D721Med (cell line): ENCODE results near the gene ANKRD31.

Experiments
- DNase-seq: peaks from one replicate; pipeline ENCODE4 v3.0.0; 2011; ENCODE audit warnings: low spot score; ENCODE audit not compliant: insufficient read length
- FAIRE-seq: peaks from 2 replicates; lab custom pipeline; 2011; peaks lifted over from hg19 to GRCh38; lab: Jason Lieb, UNC
- CTCF ChIP-seq: IDR thresholded peaks from 2 replicates; pipeline ENCODE4 v1.5.1; 2012; ENCODE audit warnings: mild to moderate bottlenecking, control low read depth; ENCODE audit not compliant: insufficient read depth; ENCODE audit errors: missing control alignments

Gene ANKRD31

GRCh38 chr5:75021219-75021618 lies 215.5 kb downstream of the ANKRD31 start:
- TF ChIP-seq CTCF: no peak
- FAIRE-seq (no peak), DNase-seq (no peak)

GRCh38 chr5:75020016-75020656 lies 216.5 kb downstream of the ANKRD31 start:
- no peak for TF ChIP-seq CTCF
- DNase-seq (no peak), FAIRE-seq (no peak)

GRCh38 chr5:75018805-75019587 lies 217.7 kb downstream of the ANKRD31 start:
- no peak for TF ChIP-seq CTCF

More at GRCh38 chr5:75018805-75019587, 217.7 kb downstream of the ANKRD31 start:
- DNase-seq (no peak), FAIRE-seq (no peak)
